Right cardiac atrium (tissue), 5 donors: ENCODE measurements around the gene FAM217B. TPM values are rescaled to one million over a fixed set of nuclear protein-coding genes. Genes with fewer than 3 reads are reported as not detected.

Experiments
- ATAC-seq, 2 donors: fragments of 200-7000 bp; cut with Tn5 transposase; one replicate each; pipeline versions ENCODE4 v1.8.0 to v1.9.1; 2020; ENCODE audit warnings: moderate library complexity in 2 of 2, mild to moderate bottlenecking in 1 of 2
- DNase-seq, 3 donors: peaks; one replicate each; pipeline ENCODE4 v3.0.0-alpha.2; 2020
- H3K27ac ChIP-seq: one replicate; pipeline ENCODE4 v1.5.1; 2013; ENCODE audit warnings: mild to moderate bottlenecking, low read length, control low read depth, moderate library complexity
- H3K27me3 ChIP-seq: one replicate; pipeline ENCODE4 v1.6.1; 2013; ENCODE audit not compliant: control insufficient read depth, insufficient read depth
- H3K4me1 ChIP-seq: one replicate; pipeline ENCODE4 v1.6.1; 2013; ENCODE audit warnings: low read length; ENCODE audit not compliant: control insufficient read depth, insufficient read depth
- H3K4me3 ChIP-seq: one replicate; pipeline ENCODE4 v1.5.1; 2013; ENCODE audit warnings: low read length, control low read depth
- H3K9me3 ChIP-seq: one replicate; pipeline ENCODE4 v1.6.1; 2013; ENCODE audit warnings: low read length; ENCODE audit not compliant: control insufficient read depth
- WGBS: extraction: QIAGEN DNeasy Blood & Tissue Kit; methylation state at CpG from one replicate; pipeline ENCODE4 v1.1.7; 2013; 5-methylcytosine and 5-hydroxymethylcytosine counted together
- intact Hi-C, 4 donors: fragments of 100-400 bp; cut with DNase I; formaldehyde crosslinking; loops; one replicate each; pipeline versions ENCODE4 v1.11.0 to v1.14.0; 2022 to 2023
- polyA plus RNA-seq: library from polyadenylated mRNA; stranded (reverse); fragments of 200-250 nt; gene quantifications from one replicate; pipeline ENCODE4 v1.2.3, GENCODE V29; 2013
- total RNA-seq, 4 donors: library from RNA; stranded (reverse); fragmentation: NEBNext Ultra II Directional; extraction: Animal tissue kit (Norgen Biotek cat#: 25700); gene quantifications; one replicate each; pipeline ENCODE4 v1.2.1, GENCODE V29; 2021
- donor health status: healthy with polysubstance abuse.
- donor health status: DM: no; HTN: yes; CAD: no.
- donor health status: DM: no; HTN: no; CAD: no.
- donor health status: DM: no; HTN: yes; CAD: no; lungs with severe emphysema.
- donor health status: DM: yes; HTN: yes; CAD: no.

FAM217B gene
- total and polyA plus RNA-seq, 5 donors: 5.5 to 27.6 (median 25.6) TPM

DNA sequence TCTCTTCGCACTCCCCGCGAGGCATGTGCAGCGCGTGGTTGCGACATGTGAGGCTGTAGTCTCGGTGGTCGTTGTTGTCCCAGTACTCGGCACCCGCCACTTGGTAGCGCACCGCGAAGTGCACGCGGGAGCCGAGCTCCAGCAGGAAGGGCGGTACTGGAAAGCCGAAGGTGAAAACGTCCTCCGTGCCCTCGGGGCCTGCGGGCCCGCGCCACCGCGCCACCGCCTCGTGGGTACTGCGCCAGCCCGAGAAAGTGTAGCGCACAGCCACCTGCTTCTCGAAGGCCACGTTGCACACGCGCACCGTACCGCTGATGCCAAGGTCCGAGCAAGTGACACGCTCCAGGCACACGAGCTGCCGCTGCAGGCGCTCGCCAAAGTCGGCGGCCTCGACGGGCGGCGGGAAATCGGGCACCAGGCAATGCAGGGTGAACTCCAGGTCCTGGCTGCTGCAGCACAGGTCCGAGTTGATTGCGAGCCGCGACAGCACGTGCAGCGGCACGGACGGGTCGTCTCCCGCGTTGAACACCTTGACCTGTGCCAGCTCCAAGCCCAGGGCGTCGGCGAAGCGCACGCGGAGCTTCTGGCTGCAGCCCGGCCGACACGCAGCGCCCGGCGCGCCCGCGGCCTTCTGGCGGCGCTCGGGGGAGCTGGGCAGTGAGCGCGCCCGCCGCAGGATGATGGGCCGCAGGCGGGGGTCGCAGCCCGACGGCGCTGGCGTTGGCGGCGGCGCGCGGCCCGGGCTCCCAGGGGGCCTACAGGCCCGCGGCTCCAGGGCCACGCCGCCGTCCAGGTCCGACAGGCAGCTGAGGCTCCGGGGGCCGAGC lies 924 bp upstream of the FAM217B start:
- Histone ChIP-seq H3K9me3 (no peaks in the 10 kb centered on the region), H3K27ac (peak overlapping the region; percentile 84), H3K4me3 (peak overlapping the region; percentile 67), H3K4me1 (peaks cover 5% of the 10 kb centered on the region), H3K27me3 (no peaks in the 10 kb centered on the region)
- 43% methylated on average over 104 of the region's 104 CpGs for WGBS
- intact Hi-C loops: no loop called here
- ATAC-seq (peak; percentile 8 to 46), DNase-seq (peak; percentile 29 to 72 (median 72))

DNA sequence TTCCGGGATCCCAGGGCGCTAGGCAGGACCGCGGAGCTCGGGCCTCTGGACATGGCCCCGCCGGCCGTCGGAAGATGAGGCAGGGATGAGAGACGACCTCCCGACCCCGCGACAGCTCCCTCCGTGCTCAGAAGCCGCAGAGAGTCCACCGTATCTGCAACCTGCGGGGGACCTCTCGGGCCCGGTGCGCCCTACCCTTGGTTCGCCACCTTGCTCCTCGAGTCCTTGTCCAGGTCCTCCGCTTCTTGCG lies 385 bp upstream of the FAM217B start:
- peak overlapping the region; percentile 84 for H3K27ac ChIP-seq
- DNase-seq (peak; percentile 38 to 84 (median 83)), ATAC-seq (peak in 1 of 2 donors; percentile 3)
- peak overlapping the region; percentile 67 for H3K4me3 ChIP-seq
- H3K9me3 ChIP-seq: no peaks in the 10 kb centered on the region
- H3K4me1 ChIP-seq: peaks cover 5% of the 10 kb centered on the region
- under 1% methylated on average over 24 of the region's 24 CpGs for WGBS
- no peaks in the 10 kb centered on the region for H3K27me3 ChIP-seq
- intact Hi-C loops: no loop called here

DNA sequence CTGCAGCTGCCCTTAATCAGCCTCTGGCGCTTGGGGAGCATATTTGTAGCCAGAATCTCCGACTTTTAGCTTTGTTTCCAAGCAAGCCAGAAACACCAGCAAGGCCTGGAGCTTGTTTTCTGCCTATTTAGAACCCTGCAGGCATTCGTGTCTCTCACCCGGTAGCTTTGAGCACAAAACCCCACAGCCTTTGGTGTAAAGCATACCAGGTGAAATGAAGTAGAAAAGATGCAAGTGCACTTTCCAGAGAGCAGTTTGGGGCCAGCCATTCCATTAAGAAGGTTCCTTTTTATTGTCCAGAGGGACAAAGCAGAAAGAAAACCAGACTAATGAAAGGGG lies 736 bp downstream of the FAM217B start:
- Histone ChIP-seq H3K9me3 (no peaks in the 10 kb centered on the region), H3K27me3 (no peaks in the 10 kb centered on the region), H3K27ac (peak overlapping the region; percentile 95), H3K4me1 (peaks cover 5% of the 10 kb centered on the region), H3K4me3 (peak overlapping the region; percentile 67)
- ATAC-seq (no peak), DNase-seq (no peak)
- intact Hi-C loops: no loop called here
- 2% methylated on average over 4 of the region's 4 CpGs for WGBS

DNA sequence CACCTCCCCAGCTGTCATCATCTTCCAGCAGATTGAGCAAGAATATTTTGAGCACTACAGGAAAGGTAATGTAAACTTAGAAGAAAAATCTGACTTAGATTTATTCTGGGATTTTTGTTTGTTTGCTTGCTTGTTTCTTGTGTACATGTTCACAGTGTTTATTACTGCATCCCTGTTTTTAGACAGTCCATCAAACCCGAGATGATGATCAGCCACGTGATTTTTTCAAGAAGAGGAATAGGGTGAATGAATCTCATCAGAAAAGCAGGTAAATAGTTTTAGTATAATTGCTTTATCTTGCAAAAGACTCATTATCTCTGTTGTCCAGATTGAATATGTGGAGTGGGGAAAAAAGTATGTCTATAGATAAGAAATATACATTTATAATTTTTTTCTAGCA lies 2.1 kb downstream of the FAM217B start:
- ATAC-seq: no peak
- Histone ChIP-seq H3K4me1 (peaks cover 5% of the 10 kb centered on the region), H3K27me3 (no peaks in the 10 kb centered on the region), H3K27ac (no peak overlapping the region), H3K4me3 (no peak overlapping the region), H3K9me3 (no peaks in the 10 kb centered on the region)
- no peak for DNase-seq
- intact Hi-C loops: no loop called here
- WGBS: 78% methylated on average over 2 of the region's 2 CpGs

DNA sequence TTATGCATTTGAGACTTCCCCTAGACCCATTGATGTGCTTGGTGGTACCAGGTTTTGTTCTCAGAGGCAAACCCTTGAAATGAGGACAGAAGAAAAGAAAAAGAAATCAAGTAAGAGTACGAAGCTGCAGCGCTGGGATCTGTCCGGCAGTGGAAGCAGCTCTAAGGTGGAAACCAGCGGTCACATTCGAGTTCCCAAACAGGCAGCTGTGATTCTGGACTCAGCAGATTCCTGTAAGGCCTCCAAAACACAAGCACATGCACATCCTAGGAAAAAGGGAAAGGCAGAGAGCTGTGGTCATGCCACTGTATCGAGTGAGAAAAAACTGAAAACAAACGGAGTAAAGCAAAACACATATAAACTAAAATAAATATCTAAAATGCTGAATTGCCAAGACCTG lies 4.5 kb downstream of the FAM217B start:
- H3K4me1 ChIP-seq: no peaks in the 10 kb centered on the region
- H3K27me3 ChIP-seq: no peaks in the 10 kb centered on the region
- H3K27ac ChIP-seq: no peak overlapping the region
- 82% methylated on average over 7 of the region's 7 CpGs for WGBS
- H3K9me3 ChIP-seq: no peaks in the 10 kb centered on the region
- DNase-seq (no peak), ATAC-seq (no peak)
- no peak overlapping the region for H3K4me3 ChIP-seq
- intact Hi-C loops: no loop called here

DNA sequence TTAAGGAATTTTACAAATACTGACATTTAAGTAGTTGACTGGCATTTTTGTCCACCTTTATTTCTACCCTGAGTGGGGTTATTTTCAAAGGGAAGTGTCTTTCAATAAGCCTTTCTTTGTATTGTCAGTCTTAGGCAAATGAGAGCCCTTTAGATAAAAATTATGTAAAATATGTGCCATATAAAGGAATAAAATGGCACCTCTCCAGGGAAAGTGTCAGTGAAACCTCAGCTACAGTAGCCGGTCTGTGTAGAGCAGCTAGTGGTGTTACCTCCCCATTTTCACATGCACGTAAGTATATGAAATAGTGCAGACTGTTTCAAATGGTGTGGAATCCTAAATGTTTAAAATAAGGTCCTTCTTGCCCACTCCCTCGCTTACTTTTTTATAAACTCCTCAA lies 5.0 kb downstream of the FAM217B start:
- intact Hi-C loops: no loop called here
- H3K27me3 ChIP-seq: no peaks in the 10 kb centered on the region
- no peak overlapping the region for H3K4me3 ChIP-seq
- no peak overlapping the region for H3K27ac ChIP-seq
- 50% methylated on average over 3 of the region's 3 CpGs for WGBS
- no peaks in the 10 kb centered on the region for H3K4me1 ChIP-seq
- DNase-seq (no peak), ATAC-seq (no peak)
- H3K9me3 ChIP-seq: no peaks in the 10 kb centered on the region

DNA sequence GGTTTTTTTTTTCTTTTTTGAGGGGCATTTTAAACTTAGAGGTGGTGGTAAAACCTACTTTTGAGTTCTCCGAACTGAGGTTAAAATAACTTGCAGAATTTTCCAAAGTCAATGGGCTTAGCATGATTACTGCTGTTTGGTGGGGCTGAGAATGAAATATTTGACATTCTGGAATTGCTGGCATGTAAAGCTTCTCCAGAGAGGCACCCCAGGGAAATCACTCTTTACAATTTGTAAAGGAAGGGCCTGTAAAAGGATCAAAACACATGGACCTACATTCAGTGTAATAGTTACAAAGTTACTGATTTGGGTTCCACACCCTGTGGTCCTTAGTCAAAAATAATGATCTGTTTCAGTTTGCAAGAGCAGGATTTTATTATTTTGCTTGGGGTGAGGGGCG lies 5.5 kb downstream of the FAM217B start:
- H3K4me1 ChIP-seq: no peaks in the 10 kb centered on the region
- H3K27ac ChIP-seq: no peak overlapping the region
- intact Hi-C loops: no loop called here

DNA sequence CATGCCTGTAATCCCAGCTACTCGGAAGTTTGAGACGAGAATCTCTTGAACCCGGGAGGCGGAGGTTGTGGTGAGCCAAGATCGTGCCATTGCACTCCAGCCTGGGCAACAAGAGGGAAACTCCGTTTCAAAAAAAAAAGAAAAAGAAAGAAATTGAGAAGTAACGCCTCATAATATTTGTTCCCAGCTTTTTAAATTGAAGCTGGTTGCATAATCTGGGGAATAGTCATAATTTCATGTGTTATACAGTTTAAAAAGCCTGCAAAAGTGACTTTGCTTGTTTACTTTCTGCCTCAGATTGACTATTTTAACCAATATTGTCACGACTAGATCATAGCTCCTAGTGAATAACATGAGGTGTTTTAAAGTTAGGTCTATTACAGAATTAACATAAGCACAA lies 7.2 kb downstream of the FAM217B start:
- Histone ChIP-seq H3K27ac (no peak overlapping the region), H3K9me3 (no peaks in the 10 kb centered on the region), H3K4me3 (no peak overlapping the region), H3K4me1 (no peaks in the 10 kb centered on the region), H3K27me3 (no peaks in the 10 kb centered on the region)
- intact Hi-C loops: no loop called here
- ATAC-seq: no peak
- 86% methylated on average over 8 of the region's 8 CpGs for WGBS
- no peak for DNase-seq

More for the DNA sequence above, 5.5 kb downstream of the FAM217B start:
- Histone ChIP-seq H3K4me3 (no peak overlapping the region), H3K27me3 (no peaks in the 10 kb centered on the region), H3K9me3 (no peaks in the 10 kb centered on the region)
- 74% methylated on average over 2 of the region's 2 CpGs for WGBS
- DNase-seq: no peak
- ATAC-seq: no peak

DNA sequence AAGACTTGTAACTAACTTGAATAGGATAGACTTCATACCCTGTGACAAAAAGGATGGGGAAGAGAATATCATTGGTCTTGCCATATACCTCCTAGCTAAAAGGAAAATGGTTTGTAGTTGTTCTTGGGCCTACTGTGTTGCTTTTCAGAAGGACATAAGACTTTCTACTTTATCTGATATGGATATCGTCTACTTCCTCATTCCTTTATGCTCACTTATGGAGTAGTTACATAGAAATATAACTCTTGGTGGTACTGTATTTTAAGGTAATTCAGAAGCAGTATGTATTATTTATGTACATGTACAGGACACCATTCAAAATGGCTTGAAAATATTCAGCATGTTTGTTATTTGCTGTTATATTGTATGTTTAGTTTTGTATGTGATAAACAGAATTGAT lies 8.0 kb downstream of the FAM217B start:
- DNase-seq: no peak
- 46% methylated on average over 1 of the region's 1 CpG for WGBS
- intact Hi-C loops: no loop called here
- no peak overlapping the region for H3K4me3 ChIP-seq
- no peaks in the 10 kb centered on the region for H3K9me3 ChIP-seq
- H3K4me1 ChIP-seq: no peaks in the 10 kb centered on the region
- no peaks in the 10 kb centered on the region for H3K27me3 ChIP-seq
- no peak for ATAC-seq
- H3K27ac ChIP-seq: no peak overlapping the region

DNA sequence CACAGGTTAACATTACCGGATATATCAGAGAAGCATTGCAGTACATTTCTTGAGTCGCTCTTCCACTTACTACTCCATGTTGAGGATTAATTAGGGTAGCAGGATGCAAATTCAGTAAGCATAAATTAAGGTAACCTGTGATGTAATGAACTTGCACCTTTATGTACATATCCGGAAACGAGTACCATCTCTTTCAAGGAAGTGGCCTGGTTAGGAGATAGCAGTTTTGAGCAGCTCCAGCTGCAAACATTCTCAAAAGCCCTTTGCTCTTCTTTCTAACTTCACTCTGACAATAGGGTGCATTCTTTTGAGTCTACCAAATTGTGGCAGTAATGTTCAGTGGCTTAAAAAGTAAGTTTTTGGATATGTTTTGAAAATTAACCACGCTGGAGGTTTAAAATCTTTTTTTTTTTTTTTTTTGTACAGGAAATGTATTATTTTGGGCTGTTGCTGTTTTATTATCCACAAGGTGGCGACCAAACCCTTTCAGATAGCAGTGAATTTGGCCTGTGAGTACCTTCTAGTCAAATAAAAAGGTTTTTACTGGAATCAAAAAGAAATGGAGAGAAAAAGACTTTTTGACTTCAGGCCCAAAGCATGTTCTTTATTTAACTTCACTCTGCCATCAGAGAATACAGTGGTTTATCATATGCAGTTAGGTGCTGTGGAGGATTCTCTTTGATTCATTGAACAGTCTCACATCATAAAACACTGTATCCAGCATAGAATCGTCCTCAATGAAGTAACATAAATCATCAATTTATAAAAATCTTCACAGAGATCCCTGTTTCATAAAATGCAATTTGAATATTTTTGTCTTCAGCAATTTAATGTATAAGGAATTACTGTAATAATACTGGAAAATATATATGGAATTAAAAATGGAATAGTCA lies 8.9 kb downstream of the FAM217B start:
- no peaks in the 10 kb centered on the region for H3K4me1 ChIP-seq
- no peak overlapping the region for H3K4me3 ChIP-seq
- H3K9me3 ChIP-seq: no peaks in the 10 kb centered on the region
- DNase-seq (no peak), ATAC-seq (no peak)
- 38% methylated on average over 7 of the region's 7 CpGs for WGBS
- H3K27me3 ChIP-seq: no peaks in the 10 kb centered on the region
- intact Hi-C loops: no loop called here
- no peak overlapping the region for H3K27ac ChIP-seq

DNA sequence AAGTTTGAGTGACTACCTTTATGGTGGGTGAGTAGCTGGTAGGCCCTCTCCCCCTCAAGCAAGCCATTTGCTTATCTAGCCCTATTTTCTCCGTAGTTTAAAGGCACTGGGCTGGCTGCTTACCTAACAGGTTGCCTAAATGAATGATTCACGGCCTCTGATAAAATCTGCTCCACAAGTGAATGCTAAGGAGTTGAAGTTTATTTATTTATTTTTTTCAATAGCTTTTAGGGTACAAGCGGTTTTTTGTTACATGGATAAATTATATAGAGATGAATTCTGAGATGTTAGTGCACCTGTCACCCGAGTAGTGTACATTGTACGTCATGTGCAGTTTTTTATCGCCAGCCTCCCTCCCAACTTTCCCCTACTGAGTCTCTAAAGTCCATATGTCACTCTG lies 9.7 kb downstream of the FAM217B start:
- Histone ChIP-seq H3K9me3 (no peaks in the 10 kb centered on the region), H3K27me3 (no peaks in the 10 kb centered on the region), H3K27ac (no peak overlapping the region), H3K4me3 (no peak overlapping the region), H3K4me1 (no peaks in the 10 kb centered on the region)
- intact Hi-C loops: no loop called here
- DNase-seq (no peak), ATAC-seq (no peak)
- 93% methylated on average over 6 of the region's 6 CpGs for WGBS
